Fibroblast of gingiva (primary cell): Measurements from ENCODE around the gene CCR3.
A peak's percentile ranks its signal among the peaks of the same experiment; 100 is the strongest.
"Not testable (repeated sequence)": the region's sequence is repeated elsewhere in the genome, so short reads cannot be mapped to it uniquely, and the experiment has no call there.

Experiments
- DNase-seq: peaks from one replicate; pipeline ENCODE4 v3.0.0-alpha.2; 2011; ENCODE audit warnings: low read depth

The CCR3 gene

DNA sequence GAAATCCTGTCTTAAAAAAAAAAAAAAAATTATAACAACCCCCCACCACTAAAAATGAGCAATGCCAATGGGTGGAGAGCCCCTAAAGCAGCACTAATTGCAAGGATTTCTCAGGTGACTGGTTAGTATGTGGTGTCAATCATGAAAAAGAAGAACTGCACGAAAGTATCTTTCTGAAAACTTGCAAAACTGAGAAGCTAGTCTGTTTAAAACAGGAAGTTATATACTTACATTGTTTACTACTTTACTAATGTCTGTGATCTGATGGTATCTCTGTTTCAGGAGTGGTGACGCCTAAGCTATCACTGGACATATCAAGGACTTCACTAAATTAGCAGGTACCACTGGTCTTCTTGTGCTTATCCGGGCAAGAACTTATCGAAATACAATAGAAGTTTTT is at the start of gene CCR3:
Gene CCR3, plus strand, starts transcription at position 341 of the 400 bp plus-strand sequence. CDS start 22,699 bp downstream, outside the sequence.
- DNase-seq, result no peak

GRCh38 chr3:46192939-46193338 is 49.3 kb upstream of the CCR3 start:
- no peak for DNase-seq

GRCh38 chr3:46193436-46193835 is 48.8 kb upstream of the CCR3 start:
- peak; percentile 34 for DNase-seq

- DNase-seq, result no peak
These were observed 47.2 kb upstream of the CCR3 start for GRCh38 chr3:46194868-46195553.

DNA sequence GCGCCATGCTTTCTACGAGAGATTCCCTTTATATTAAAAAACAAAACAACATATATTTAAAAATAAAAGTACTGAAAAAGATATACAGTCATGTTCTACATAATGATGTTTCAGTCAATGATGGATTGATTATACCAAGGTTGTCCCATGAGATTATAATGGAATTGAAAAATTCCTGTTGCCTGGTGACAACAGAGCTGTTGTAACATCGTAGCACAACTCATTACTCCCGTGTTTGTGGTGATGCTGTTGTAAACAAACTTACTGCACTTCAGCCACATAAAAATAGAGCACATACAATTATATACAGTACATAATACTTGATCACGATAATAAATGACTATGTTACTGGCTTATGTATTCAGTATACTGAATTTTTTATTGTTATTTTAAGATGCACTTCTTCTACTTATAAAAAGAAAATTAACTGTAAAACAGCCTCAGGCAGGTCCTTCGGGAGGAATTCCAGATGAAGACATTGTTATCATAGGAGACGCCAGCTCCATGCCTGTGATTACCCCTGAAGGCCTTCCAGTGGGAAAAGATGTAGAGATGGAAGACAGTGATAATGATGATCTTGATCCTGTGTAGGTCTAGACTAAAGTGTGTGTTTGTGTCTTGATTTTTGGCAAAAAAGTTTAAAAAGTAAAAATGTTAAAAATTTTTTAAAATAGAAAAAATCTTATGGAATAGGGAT is 45.9 kb upstream of the CCR3 start:
- DNase-seq, result no peak

DNA sequence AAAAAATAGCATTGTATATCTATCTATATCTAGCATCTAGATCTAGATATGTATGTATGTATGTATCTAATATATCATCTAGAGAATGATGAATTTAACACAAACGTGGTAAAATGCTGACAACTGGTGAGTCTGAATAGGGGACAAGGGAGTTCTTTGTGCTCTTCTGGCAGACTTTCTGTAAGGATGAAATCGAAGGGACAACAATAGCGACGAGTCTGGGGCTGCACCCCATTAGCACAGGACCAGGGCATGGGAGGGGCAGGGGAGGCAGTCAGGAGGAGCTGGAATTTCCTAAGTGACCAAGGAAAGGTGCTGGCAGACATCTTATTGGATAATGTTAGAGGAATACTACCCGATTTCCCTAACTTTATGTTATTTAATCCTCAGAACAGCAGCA is 42.0 kb upstream of the CCR3 start:
- no peak for DNase-seq

DNA sequence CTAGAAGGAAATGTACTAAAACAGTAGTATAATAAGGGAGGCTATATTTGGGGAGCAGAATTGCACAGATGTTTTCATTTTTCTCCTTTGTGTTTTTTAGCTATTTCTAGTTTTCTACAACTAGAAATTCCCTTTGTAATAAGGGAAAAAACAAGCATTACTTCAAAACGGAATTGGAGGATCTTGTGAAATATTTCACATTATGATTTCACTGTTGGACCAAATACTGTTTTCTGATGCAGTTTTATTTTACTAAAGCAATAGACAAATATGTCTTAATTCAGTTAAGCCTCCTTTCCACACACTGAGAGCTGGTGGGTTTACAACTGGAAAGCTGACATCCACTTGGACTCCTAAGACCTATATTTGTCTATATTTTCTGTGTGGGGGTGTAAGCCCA is 41.5 kb upstream of the CCR3 start:
- no peak for DNase-seq

DNA sequence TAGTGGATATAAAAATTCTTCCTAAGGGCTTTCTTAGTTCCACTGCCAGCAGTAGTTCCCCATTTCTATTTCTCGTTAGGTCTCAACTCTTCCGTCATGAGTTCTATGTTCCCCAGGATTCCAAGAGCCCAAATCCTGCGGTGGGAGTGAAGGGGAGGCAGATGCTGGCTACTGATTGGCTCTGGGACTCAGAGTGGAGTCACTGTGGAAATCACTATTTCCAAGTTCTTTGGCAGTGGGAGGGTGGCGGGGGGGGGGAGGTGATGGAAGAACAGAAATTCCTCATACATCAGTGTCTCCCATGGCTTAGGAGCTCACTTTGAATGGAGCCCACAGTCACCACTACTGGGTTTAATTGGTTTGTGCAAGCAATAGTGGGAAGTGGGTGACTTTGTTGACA is 39.7 kb upstream of the CCR3 start:
- DNase-seq, result no peak

- DNase-seq, result no peak
These were observed 38.6 kb upstream of the CCR3 start for GRCh38 chr3:46203681-46204080.

DNA sequence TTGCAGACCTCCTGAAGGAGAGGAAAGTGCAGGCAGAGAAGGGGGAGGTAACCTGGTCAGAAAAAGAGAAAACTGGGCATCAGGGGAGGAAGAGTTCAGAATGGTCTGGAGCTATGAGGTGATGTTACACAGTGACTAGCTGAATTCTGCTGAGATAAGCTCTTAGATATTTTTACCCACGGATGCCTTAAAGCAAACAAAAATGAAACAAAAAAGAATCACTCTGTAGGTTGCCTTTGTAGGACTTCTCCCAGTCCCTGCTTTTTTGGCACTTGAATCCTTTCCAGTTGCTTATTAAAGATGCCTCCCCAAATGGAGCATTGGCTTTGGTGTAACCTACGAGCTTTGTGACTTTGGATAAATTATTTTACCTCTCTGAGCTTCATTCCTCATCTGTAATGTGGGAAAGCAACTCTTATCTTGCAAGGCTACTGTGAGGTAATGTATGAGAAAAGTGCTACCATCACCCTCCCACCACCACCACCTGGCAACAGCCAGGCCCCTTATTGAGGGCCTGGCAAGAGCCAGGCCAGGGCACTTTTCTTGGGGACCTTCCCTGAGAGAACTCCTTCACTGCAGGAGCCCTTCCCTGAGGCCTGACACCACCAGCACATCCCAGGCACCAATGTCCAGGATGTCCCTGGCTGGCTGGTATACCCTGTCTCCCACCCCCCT is 36.8 kb upstream of the CCR3 start:
- no peak for DNase-seq

- no peak for DNase-seq
These were observed 35.8 kb upstream of the CCR3 start for GRCh38 chr3:46206282-46207015.

- not testable (repeated sequence) for DNase-seq
These were observed 34.7 kb upstream of the CCR3 start for GRCh38 chr3:46207514-46207913.

DNA sequence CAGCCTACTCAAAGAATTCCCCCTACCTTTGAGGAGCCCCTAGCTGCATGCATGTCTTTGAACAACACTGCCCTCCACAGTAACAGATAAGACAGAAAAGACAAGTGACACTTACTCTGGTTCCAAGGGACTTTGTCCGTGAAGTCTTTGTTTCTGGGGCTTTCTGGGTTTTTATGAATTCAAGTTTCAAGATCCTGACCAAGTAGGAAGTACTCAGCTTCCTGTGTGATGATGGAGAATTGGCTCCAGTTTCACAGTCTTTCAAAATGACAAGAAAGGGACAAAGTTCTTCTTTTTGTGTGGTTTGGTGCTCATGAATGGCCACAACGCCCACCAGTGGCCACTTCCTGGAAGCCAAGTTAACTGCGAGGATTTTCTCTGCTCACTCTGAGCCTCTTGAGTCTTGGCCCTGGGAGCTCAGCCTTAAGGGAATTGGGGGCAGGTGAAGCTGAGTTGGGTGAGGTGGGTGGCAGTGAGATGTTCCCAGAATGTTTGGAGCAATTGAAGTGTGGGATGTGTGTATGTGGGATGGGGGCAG is 34.0 kb upstream of the CCR3 start, which contains the start of gene CCR1:
Gene CCR1, minus strand, starts transcription at position 147 of the 538 bp plus-strand sequence. CDS start 4,000 bp downstream, outside the sequence.
- peak; percentile 46 for DNase-seq

DNA sequence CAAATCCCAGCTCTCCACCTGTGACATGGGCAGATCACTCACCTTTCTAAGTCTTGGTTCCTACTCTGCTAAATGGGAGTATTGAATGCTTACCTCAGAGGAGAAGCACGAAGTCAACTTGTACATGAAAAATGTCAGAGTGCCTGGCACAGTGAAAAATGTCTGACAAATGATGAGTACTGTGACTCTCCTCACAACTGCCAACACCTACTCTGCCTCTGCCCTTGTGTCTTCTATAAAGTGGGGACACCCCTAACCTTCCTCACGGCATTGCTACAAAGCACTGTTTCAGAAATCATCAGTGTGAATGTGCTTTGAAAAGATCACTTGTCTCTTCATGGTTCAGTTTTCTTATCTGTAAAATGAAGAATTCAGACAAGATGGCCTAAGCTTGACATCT is 33.2 kb upstream of the CCR3 start:
- no peak for DNase-seq

GRCh38 chr3:46209746-46210470 is 32.4 kb upstream of the CCR3 start:
- peak; percentile 32 for DNase-seq

DNA sequence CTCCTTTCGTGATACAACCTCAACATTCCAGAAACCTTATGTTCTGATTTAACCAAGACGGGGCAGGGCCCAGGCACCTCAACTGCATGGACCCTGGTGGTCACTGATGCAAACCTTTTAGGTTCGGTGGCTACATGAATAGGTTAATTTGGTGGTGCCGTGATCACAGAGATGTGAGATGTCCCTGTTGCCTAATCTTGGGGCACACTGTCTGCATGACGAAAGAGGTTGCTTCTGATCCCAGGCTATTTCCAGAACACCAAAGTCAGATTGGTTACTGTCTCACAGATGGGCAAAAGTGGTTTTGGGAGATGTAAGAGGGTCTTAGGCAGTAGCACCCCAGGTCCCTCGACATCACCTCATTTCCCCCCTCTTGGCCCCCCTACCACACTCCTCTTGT is 30.2 kb upstream of the CCR3 start:
- DNase-seq, result no peak

DNA sequence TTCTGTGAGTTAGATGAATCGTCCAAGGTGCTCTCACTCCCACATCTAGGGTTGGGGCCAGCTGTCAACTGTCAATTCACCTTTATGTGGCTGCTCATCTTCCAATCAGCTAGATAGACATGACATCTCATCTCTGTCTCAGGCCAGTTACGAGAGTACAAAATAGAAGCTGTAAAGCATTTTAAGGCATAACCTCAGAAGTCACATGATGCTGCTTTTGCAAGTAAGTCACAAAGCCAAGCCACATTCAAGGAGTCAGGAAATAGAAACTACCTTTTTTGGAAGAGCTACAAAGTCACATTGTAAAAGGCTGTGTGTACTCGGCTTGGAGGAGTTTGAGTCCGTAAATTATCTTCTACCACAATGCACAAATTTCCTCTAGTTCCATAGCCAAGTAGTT is 29.1 kb upstream of the CCR3 start:
- no peak for DNase-seq

DNA sequence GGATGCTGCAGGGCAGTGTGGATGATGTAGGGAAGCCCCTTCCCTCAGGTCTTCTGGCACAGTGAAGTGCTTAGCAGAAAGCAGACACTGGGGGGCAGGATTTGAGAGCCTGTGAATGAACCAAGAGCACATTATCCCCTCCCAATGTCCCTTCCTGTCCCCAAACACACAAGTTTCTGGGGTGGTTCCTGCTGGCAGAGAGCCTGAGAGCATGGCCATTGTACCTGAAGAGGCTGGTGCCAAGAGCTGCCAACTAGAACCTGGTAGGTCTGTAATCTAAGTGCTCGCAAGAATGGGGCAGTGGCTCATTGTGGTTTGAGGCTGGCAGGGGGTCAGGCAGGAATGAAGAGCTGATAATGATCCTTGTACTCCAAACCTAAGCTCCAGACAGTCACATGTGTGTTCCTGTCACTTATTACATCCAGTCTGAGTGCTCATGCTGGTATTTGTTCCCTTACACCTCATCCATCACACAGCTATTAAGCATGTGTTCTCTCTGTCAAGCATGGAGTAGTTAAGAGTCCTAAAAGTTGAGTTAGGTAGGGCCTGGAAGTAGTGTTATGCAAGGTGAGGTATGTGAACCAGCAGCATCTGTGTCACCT is 27.4 kb upstream of the CCR3 start:
- no peak for DNase-seq

DNA sequence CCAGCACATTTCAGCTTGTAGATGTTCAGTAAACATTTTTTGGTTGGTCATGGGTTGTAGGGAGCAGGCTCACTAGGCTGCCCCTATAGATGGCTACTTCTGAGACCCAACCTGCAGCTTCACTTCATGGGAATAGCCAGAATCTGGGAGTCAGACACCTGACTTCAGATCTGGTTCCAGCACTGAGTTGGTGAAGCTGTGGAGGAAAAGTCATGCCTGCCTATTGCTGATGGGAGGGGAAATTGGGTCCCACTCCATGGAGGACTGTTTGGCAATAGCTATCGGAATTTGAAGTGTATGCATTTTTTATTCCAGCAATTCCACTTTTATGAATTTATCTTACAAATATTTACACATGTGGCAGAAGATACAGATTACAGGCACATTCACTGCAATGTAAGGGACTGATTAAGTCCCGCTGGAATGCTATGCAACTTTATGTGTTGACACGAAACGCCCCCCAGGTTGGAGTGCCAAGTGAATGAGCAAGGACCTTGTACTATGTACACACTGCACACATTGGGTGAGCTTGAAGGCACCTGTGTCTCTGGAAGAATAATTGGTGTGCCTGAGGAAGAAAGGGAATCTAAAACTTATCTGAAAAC is 26.3 kb upstream of the CCR3 start:
- DNase-seq, result peak; percentile 16

DNA sequence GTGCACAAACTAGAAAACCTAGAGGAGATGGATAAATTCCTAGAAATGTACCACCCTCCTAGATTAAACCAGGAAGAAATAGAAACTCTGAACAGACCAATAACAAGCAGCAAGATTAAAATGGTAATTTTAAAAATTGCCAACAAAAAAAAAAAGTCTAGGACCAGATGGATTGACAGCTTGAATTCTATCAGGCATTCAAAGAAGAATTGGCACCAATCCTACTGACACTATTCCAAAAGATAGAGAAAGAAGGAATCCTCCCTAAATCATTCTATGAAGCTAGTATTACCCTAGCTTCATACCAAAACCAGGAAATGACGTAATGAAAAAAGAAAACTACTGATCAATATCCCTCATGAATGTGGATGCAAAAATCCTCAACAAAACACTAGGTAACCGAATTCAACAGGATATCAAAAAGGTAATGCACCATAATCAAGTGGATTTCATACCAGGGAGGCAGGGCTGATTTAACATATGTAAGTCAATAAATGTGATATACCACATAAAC is 24.0 kb upstream of the CCR3 start:
- no peak for DNase-seq
